Transverse colon (tissue), 4 donors: Measurements from ENCODE around the gene CADM2. TPM values are rescaled to one million over a fixed set of nuclear protein-coding genes. Genes with fewer than 3 reads are reported as not detected.
A peak's percentile ranks its signal among the peaks of the same experiment; 100 is the strongest.
"Not testable (repeated sequence)": the region's sequence is repeated elsewhere in the genome, so short reads cannot be mapped to it uniquely, and the experiment has no call there.

ENCODE experiments used
- DNase-seq: peaks from one replicate; pipeline ENCODE4 v3.0.0-alpha.2; 2019
- H3K27ac ChIP-seq, 4 donors: fragments of 200-600 bp; sonication (generic); 2 replicates each; pipeline ENCODE4 v1.5.1; 2016 to 2018; ENCODE audit warnings: inconsistent platforms in 4 of 4
- H3K27me3 ChIP-seq: fragments of 200-600 bp; sonication (generic); 2 replicates; pipeline ENCODE4 v1.5.1; 2017; ENCODE audit warnings: inconsistent platforms
- H3K36me3 ChIP-seq, 4 donors: fragments of 200-600 bp; sonication (generic); 2 replicates each; pipeline ENCODE4 v1.5.1; 2017 to 2019; ENCODE audit warnings: inconsistent platforms in 4 of 4
- H3K4me1 ChIP-seq, 4 donors: fragments of 200-600 bp; sonication (generic); 2 replicates each; pipeline ENCODE4 v1.5.1; 2017 to 2020; ENCODE audit warnings: inconsistent platforms in 4 of 4
- H3K4me3 ChIP-seq, 4 donors: fragments of 200-600 bp; sonication (generic); 1 replicate in 1 of 4; 2 replicates in 3 of 4; pipeline versions ENCODE4 v1.5.1 to v1.6.1; 2017 to 2019; ENCODE audit warnings: inconsistent platforms in 4 of 4
- H3K9me3 ChIP-seq, 2 donors: fragments of 200-600 bp; sonication (generic); 2 replicates each; pipeline ENCODE4 v1.5.1; 2017 to 2019; ENCODE audit warnings: inconsistent platforms in 2 of 2
- CTCF ChIP-seq, 5 experiments: fragments of 200-600 bp in 3 of 5; fragments of 450-650 bp in 2 of 5; sonication (generic) in 3 of 5; IDR thresholded peaks; 1 replicate in 2 of 5; 2 replicates in 3 of 5; pipeline ENCODE4 v1.5.1; 2016 to 2017; ENCODE audit warnings: antibody characterized with exemption in 5 of 5, inconsistent platforms in 3 of 5, mild to moderate bottlenecking in 2 of 5, moderate library complexity in 1 of 5
- EP300 ChIP-seq: sonication (generic); formaldehyde crosslinking; IDR thresholded peaks from one replicate; pipeline ENCODE4 v1.6.1; 2017; ENCODE audit warnings: antibody characterized with exemption, low read depth
- POLR2A ChIP-seq: fragments of 450-650 bp; IDR thresholded peaks from one replicate; pipeline ENCODE4 v1.6.1; 2016; ENCODE audit warnings: antibody characterized with exemption, mild to moderate bottlenecking, moderate library complexity
- POLR2AphosphoS5 ChIP-seq, 3 donors: sonication (generic); formaldehyde crosslinking; IDR thresholded peaks; one replicate each; pipeline ENCODE4 v1.6.1; 2016; ENCODE audit warnings: antibody characterized with exemption in 3 of 3
- WGBS, 2 donors: methylation state at CpG; one replicate each; pipeline ENCODE4 v1.1.5; 2018; ENCODE audit warnings: low coverage in 1 of 2; 5-methylcytosine and 5-hydroxymethylcytosine counted together
- in situ Hi-C, 4 donors: fragments of 200-750 bp; cut with MboI; loops; one replicate each; pipeline versions ENCODE4 v1.15.0 to v1.15.1; 2017; ENCODE audit warnings: low sequenced_read_pairs in 3 of 4, low pct_ligation_motif_present in 1 of 4, low pct_unique_long_range_greater_than_20kb in 1 of 4
- intact Hi-C: fragments of 100-400 bp; cut with DNase I; formaldehyde crosslinking; loops from one replicate; pipeline ENCODE4 v1.15.1; 2023; ENCODE audit warnings: low total_unique reads
- total RNA-seq, 4 donors: library from RNA; depleted of rRNA; stranded (reverse); fragments of >200 nt; gene quantifications; one replicate each; pipeline ENCODE4 v1.1.0, GENCODE V29; 2016

CADM2 gene
- total RNA-seq, 4 donors from 2014 or later, result 2.2 to 21.3 (median 4.5) TPM

GRCh38 chr3:85148036-85148435 is 189.2 kb downstream of the CADM2 start:
- H3K27ac ChIP-seq, result no peak overlapping the region
- no peaks in the 10 kb centered on the region for H3K27me3 ChIP-seq
- in situ Hi-C loops, result no loop called here
- intact Hi-C loops, result no loop called here
- no peaks in the 10 kb centered on the region for H3K36me3 ChIP-seq
- no peak overlapping the region for H3K4me3 ChIP-seq
- no peak for TF ChIP-seq POLR2AphosphoS5 (IDR thresholded peaks at IDR 0.05)
- TF ChIP-seq POLR2A, result no peak
- no peak for TF ChIP-seq CTCF (IDR thresholded peaks at IDR 0.05)
- no peak for TF ChIP-seq EP300
- no peak for DNase-seq
- no peaks in the 10 kb centered on the region for H3K9me3 ChIP-seq
- 4 to 14% methylated on average over 1 to 3 of the region's 3 CpGs for WGBS, 2 donors
- peaks cover 0 to 2% (median 0%) of the 10 kb centered on the region in 4 donors for H3K4me1 ChIP-seq

DNA sequence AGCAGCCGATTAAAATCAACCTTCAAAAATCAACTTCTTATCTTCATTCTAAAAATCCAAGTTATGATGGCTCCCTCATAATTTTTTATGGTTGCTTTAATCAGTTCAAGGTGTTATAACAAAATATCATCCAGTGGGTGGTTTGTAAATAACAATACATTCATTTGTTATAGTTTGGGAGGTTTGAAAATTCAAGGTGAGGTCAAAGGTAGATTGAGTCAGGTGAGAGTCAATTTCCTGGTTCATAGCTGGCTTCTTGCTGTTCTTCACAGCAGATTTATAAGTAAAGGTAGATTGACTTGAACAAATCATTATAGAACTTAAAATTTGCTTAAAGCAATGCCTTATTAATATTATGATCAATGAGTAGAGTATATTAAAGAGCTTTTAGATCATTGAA is 192.8 kb downstream of the CADM2 start:
- intact Hi-C loops (no loop called here), in situ Hi-C loops (no loop called here)
- 53 to 58% methylated on average over 1 of the region's 1 CpG for WGBS, 2 donors
- H3K27ac ChIP-seq, result peak overlapping the region in 2 of 4 donors; percentile 18 to 49
- TF ChIP-seq POLR2A (no peak), EP300 (no peak), CTCF (IDR thresholded peaks at IDR 0.05) (no peak), POLR2AphosphoS5 (IDR thresholded peaks at IDR 0.05) (no peak)
- no peaks in the 10 kb centered on the region for H3K27me3 ChIP-seq
- H3K36me3 ChIP-seq, result no peaks in the 10 kb centered on the region
- no peak overlapping the region for H3K4me3 ChIP-seq
- no peak for DNase-seq
- peaks cover 0 to 2% (median 0%) of the 10 kb centered on the region in 4 donors for H3K4me1 ChIP-seq
- no peaks in the 10 kb centered on the region for H3K9me3 ChIP-seq

GRCh38 chr3:85153279-85153678 is 194.5 kb downstream of the CADM2 start:
- WGBS, 2 donors, result 95% methylated on average over 7 of the region's 7 CpGs; no CpG with 5 or more reads in 1 of the 2 donors
- DNase-seq, H3K4me1 ChIP-seq, H3K4me3 ChIP-seq, in situ Hi-C loops, intact Hi-C loops, H3K27ac ChIP-seq, H3K36me3 ChIP-seq, H3K9me3 ChIP-seq, H3K27me3 ChIP-seq: not testable (repeated sequence)

DNA sequence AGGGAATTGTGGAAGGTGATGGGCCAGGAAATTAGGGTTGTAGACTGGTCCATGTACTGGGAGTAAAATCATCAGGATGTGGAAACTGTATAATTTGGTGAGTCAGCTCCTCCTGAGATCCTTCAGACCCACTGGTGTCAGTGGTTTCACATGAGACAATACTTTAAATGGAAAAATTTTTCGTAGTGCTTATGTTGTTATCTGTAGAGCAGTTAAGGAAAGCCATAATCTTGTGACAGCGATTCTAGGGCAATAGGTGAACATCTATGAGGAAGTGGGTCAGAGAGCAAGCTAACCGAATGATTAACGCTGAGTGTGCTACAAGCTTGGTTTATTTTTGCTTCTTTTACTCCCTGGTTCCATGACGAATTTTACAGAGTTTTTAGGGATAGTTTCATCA is 200.6 kb downstream of the CADM2 start:
- peaks cover 0 to 15% (median 6%) of the 10 kb centered on the region in 4 donors for H3K4me1 ChIP-seq
- H3K36me3 ChIP-seq, result no peaks in the 10 kb centered on the region
- no peak overlapping the region for H3K4me3 ChIP-seq
- peak overlapping the region; percentile 23 to 60 (median 56) for H3K27ac ChIP-seq
- DNase-seq, result peak; percentile 25
- peak in 1 of 3 donors; percentile 45 for TF ChIP-seq POLR2AphosphoS5 (IDR thresholded peaks at IDR 0.05)
- no peak for TF ChIP-seq EP300
- 30 to 41% methylated on average over 2 to 5 of the region's 5 CpGs for WGBS, 2 donors
- H3K9me3 ChIP-seq, result no peaks in the 10 kb centered on the region
- H3K27me3 ChIP-seq, result no peaks in the 10 kb centered on the region
- intact Hi-C loops (no loop called here), in situ Hi-C loops (no loop called here)

DNA sequence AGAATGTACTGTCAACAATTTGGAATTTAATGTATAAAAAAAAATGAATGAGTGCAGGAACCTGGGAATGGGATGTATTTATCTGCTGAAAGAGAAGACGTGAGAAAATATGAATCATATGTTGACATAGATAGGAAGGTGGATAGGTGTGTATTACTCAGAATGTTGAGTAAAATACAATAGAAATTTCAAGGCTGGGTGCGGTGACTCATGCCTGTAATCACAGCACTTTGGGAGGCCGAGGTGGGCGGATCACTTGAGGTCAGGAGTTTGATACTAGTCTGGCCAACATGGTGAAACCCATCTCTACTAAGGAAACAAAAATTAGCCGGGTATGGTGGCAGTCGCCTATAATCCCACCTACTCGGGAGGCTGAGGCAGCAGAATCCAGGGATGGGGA is 202.8 kb downstream of the CADM2 start:
- H3K4me3 ChIP-seq, result no peak overlapping the region
- H3K27ac ChIP-seq, result peak overlapping the region in 3 of 4 donors; percentile 46 to 67 (median 50)
- no peaks in the 10 kb centered on the region for H3K36me3 ChIP-seq
- DNase-seq, result peak; percentile 62
- no peaks in the 10 kb centered on the region for H3K27me3 ChIP-seq
- no peaks in the 10 kb centered on the region for H3K9me3 ChIP-seq
- peaks cover 0 to 15% (median 6%) of the 10 kb centered on the region in 4 donors for H3K4me1 ChIP-seq
- intact Hi-C loops (no loop called here), in situ Hi-C loops (no loop called here)
- TF ChIP-seq EP300 (no peak), POLR2A (no peak), CTCF (IDR thresholded peaks at IDR 0.05) (no peak), POLR2AphosphoS5 (IDR thresholded peaks at IDR 0.05) (no peak)
- 52 to 70% methylated on average over 5 to 7 of the region's 7 CpGs for WGBS, 2 donors
